Stimulated activated naive CD8-positive, alpha-beta T cell treated with anti-CD3 and anti-CD28 coated beads, Interleukin-15, Interleukin-2, amounts not matched to agents 100 ng/mL and 50 ng/mL, for 24 hours (primary cell): ENCODE measurements around the gene CPVL.

Source experiments
- H3K27ac Mint-ChIP-seq: one replicate; pipeline ENCODE4 v1.8.0; 2021; ENCODE audit warnings: mild to moderate bottlenecking, mixed read lengths
- H3K27me3 Mint-ChIP-seq: one replicate; pipeline ENCODE4 v1.8.0; 2021; ENCODE audit warnings: mixed read lengths
- H3K36me3 Mint-ChIP-seq: one replicate; pipeline ENCODE4 v1.8.0; 2021; ENCODE audit warnings: low read depth, mixed read lengths
- H3K4me1 Mint-ChIP-seq: one replicate; pipeline ENCODE4 v1.8.0; 2021; ENCODE audit warnings: low read depth, mixed read lengths
- H3K4me3 Mint-ChIP-seq: one replicate; pipeline ENCODE4 v1.8.0; 2021; ENCODE audit warnings: mild to moderate bottlenecking, mixed read lengths
- H3K9me3 Mint-ChIP-seq: one replicate; pipeline ENCODE4 v1.8.0; 2021; ENCODE audit warnings: mixed read lengths

The CPVL gene

DNA sequence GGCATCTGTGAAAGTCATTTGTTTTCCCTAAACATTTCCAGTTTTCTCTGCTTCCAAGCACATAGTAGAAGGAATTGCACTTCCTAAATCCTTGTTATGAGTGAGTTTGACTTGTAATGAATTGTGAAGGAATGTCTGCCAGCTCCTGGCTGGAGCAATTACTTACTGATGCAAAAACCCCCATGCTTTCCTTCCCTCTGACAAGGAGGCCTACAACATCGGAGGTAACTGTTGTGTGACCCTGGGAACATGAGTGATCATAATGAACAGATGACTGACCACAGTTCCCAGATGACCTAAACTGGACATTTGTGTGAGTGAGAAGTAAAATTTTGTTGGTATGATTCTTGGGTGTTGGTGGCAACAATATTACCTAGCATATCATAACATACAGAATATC is 21.4 kb upstream of the CPVL start:
- H3K36me3 Mint-ChIP-seq: no peaks in the 10 kb centered on the region
- no peaks in the 10 kb centered on the region for H3K9me3 Mint-ChIP-seq
- H3K4me1 Mint-ChIP-seq: no peaks in the 10 kb centered on the region
- H3K27ac Mint-ChIP-seq: no peak overlapping the region
- peaks cover 20% of the 10 kb centered on the region for H3K27me3 Mint-ChIP-seq
- no peak overlapping the region for H3K4me3 Mint-ChIP-seq

- H3K27me3 Mint-ChIP-seq: peaks cover 18% of the 10 kb centered on the region
- no peaks in the 10 kb centered on the region for H3K4me1 Mint-ChIP-seq
Measured at GRCh38 chr7:29163854-29164253, 17.5 kb upstream of the CPVL start.

GRCh38 chr7:29162577-29162976 is 16.2 kb upstream of the CPVL start:
- Mint-ChIP-seq H3K27ac (no peak overlapping the region), H3K9me3 (no peaks in the 10 kb centered on the region), H3K36me3 (no peaks in the 10 kb centered on the region), H3K4me3 (no peak overlapping the region), H3K4me1 (no peaks in the 10 kb centered on the region), H3K27me3 (peaks cover 24% of the 10 kb centered on the region)

More at GRCh38 chr7:29163854-29164253, 17.5 kb upstream of the CPVL start:
- H3K36me3 Mint-ChIP-seq: no peaks in the 10 kb centered on the region
- H3K9me3 Mint-ChIP-seq: no peaks in the 10 kb centered on the region
- H3K27ac Mint-ChIP-seq: no peak overlapping the region
- H3K4me3 Mint-ChIP-seq: no peak overlapping the region

- Mint-ChIP-seq H3K27ac (no peak overlapping the region), H3K36me3 (no peaks in the 10 kb centered on the region), H3K9me3 (peaks cover 4% of the 10 kb centered on the region), H3K4me3 (no peak overlapping the region), H3K27me3 (peaks cover 27% of the 10 kb centered on the region), H3K4me1 (peaks cover 8% of the 10 kb centered on the region)
Measured at GRCh38 chr7:29161231-29161630, 14.9 kb upstream of the CPVL start.

DNA sequence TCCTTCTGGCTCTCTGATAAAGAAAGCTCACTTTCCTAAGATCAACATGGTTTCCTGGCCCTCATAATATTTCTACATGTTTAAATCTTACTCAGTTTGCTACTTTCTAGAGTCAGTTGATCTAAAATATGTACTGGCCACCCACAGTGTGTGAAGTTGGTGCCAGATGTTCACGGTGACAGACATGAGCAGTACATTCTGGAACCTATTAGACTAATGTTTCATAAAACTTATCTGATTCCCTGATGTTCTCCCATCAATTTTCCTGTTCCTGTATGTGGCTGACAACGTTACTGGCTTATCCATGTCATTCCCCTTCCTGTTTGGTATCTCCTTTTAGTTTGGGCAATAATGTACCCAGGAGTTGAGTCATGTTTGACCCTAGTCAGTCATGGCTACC is 13.7 kb upstream of the CPVL start:
- peaks cover 27% of the 10 kb centered on the region for H3K27me3 Mint-ChIP-seq
- no peak overlapping the region for H3K27ac Mint-ChIP-seq
- no peak overlapping the region for H3K4me3 Mint-ChIP-seq
- H3K9me3 Mint-ChIP-seq: peaks cover 4% of the 10 kb centered on the region
- peaks cover 8% of the 10 kb centered on the region for H3K4me1 Mint-ChIP-seq
- H3K36me3 Mint-ChIP-seq: no peaks in the 10 kb centered on the region

DNA sequence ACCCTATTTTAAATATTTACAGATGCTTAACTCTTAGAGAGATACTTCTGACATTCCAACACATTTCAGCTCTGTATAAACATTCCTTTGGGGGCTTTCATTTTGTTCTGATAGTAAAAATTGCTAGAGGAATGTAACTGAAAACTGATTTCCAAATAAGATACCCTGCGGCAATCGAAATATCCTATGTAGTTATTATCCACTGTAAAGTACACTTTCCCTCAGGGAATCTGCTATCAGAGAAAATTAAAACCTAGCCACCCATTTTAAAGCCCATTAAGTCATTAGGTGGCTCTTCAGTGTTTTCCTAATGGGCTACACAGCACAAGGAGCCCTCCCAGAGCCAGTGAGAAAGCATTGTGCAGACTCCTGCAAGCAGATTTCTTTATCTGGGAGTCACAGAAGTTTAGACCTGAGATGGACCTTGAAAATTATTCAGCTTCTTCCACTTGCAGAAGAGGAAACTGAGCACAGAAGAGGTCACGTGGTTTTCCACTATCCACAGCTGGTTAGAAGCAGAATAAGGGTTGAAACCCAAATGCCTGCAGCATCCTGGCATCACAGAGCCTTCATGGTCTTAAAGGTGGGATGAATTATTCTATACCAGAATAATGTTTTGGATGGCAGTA is 12.6 kb upstream of the CPVL start:
- H3K4me3 Mint-ChIP-seq: no peak overlapping the region
- H3K36me3 Mint-ChIP-seq: no peaks in the 10 kb centered on the region
- H3K27ac Mint-ChIP-seq: no peak overlapping the region
- H3K27me3 Mint-ChIP-seq: peaks cover 27% of the 10 kb centered on the region
- H3K4me1 Mint-ChIP-seq: peaks cover 8% of the 10 kb centered on the region
- peaks cover 4% of the 10 kb centered on the region for H3K9me3 Mint-ChIP-seq

- Mint-ChIP-seq H3K27ac (no peak overlapping the region), H3K36me3 (no peaks in the 10 kb centered on the region), H3K9me3 (peaks cover 4% of the 10 kb centered on the region), H3K27me3 (peaks cover 27% of the 10 kb centered on the region), H3K4me1 (peaks cover 8% of the 10 kb centered on the region), H3K4me3 (no peak overlapping the region)
Measured at GRCh38 chr7:29156907-29157452, 10.6 kb upstream of the CPVL start.

GRCh38 chr7:29154076-29154475 is 7.7 kb upstream of the CPVL start:
- no peak overlapping the region for H3K4me3 Mint-ChIP-seq
- peaks cover 8% of the 10 kb centered on the region for H3K4me1 Mint-ChIP-seq
- peaks cover 4% of the 10 kb centered on the region for H3K9me3 Mint-ChIP-seq
- H3K27me3 Mint-ChIP-seq: peaks cover 22% of the 10 kb centered on the region
- H3K36me3 Mint-ChIP-seq: no peaks in the 10 kb centered on the region
- no peak overlapping the region for H3K27ac Mint-ChIP-seq

- no peaks in the 10 kb centered on the region for H3K4me1 Mint-ChIP-seq
- no peaks in the 10 kb centered on the region for H3K36me3 Mint-ChIP-seq
- H3K9me3 Mint-ChIP-seq: no peaks in the 10 kb centered on the region
- H3K27me3 Mint-ChIP-seq: peaks cover 38% of the 10 kb centered on the region
- no peak overlapping the region for H3K4me3 Mint-ChIP-seq
- H3K27ac Mint-ChIP-seq: no peak overlapping the region
Measured at GRCh38 chr7:29150856-29151255, 4.5 kb upstream of the CPVL start.

DNA sequence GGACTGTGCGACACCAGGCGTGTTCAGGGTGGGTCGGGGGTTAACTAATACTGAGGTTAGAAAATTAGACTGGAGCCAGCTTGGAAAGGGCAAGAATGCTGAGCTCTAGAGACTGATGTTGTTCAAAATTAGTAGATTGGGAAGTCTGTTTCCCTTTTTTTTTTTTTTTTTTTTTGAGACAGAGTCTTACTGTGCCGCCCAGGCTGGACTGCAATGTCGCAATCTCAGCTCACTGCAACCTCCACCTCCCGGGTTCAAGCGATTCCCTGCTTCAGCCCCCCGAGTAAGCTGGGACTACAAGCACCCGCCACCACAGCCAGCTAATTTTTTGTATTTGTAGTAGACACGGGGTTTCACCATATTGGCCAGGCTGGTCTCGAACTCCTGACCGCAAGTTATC is 2.7 kb upstream of the CPVL start:
- Mint-ChIP-seq H3K27me3 (peaks cover 52% of the 10 kb centered on the region), H3K4me1 (no peaks in the 10 kb centered on the region), H3K9me3 (no peaks in the 10 kb centered on the region), H3K36me3 (no peaks in the 10 kb centered on the region), H3K4me3 (no peak overlapping the region), H3K27ac (no peak overlapping the region)

- no peaks in the 10 kb centered on the region for H3K9me3 Mint-ChIP-seq
- H3K27ac Mint-ChIP-seq: no peak overlapping the region
- no peaks in the 10 kb centered on the region for H3K4me1 Mint-ChIP-seq
- no peak overlapping the region for H3K4me3 Mint-ChIP-seq
- H3K27me3 Mint-ChIP-seq: peaks cover 61% of the 10 kb centered on the region
- no peaks in the 10 kb centered on the region for H3K36me3 Mint-ChIP-seq
Measured at GRCh38 chr7:29147821-29148220, 1.5 kb upstream of the CPVL start.

GRCh38 chr7:29146888-29147609 is 712 bp upstream of the CPVL start:
- Mint-ChIP-seq H3K4me1 (no peaks in the 10 kb centered on the region), H3K27me3 (peaks cover 65% of the 10 kb centered on the region), H3K9me3 (no peaks in the 10 kb centered on the region), H3K4me3 (no peak overlapping the region), H3K27ac (no peak overlapping the region), H3K36me3 (no peaks in the 10 kb centered on the region)

- H3K27ac Mint-ChIP-seq: no peak overlapping the region
- no peaks in the 10 kb centered on the region for H3K4me1 Mint-ChIP-seq
- H3K4me3 Mint-ChIP-seq: no peak overlapping the region
- peaks cover 70% of the 10 kb centered on the region for H3K27me3 Mint-ChIP-seq
- no peaks in the 10 kb centered on the region for H3K36me3 Mint-ChIP-seq
- no peaks in the 10 kb centered on the region for H3K9me3 Mint-ChIP-seq
Measured at GRCh38 chr7:29145553-29146056, 732 bp downstream of the CPVL start.

DNA sequence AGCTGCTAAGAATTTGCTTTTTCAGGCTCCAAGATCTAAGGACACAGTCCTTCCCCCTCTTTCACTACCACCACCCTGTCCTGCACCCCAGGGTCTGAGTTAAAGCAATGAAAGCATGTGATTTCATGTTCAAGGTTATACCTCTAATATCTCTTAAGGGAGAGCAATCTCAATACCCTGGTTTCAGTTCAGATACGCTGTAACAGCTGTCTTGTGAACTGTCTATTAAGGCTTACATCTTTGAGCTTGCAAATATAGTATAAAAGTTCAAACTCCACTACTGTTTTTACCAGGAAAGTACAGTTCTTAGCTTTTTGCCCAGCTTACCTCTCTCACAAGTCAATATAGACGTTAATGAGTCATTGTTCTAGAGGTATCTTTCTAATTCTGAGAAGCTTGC is 2.6 kb downstream of the CPVL start:
- Mint-ChIP-seq H3K27me3 (peaks cover 65% of the 10 kb centered on the region), H3K4me3 (no peak overlapping the region), H3K27ac (no peak overlapping the region)

GRCh38 chr7:29142021-29142727 is 4.2 kb downstream of the CPVL start:
- peaks cover 55% of the 10 kb centered on the region for H3K27me3 Mint-ChIP-seq
- no peaks in the 10 kb centered on the region for H3K36me3 Mint-ChIP-seq
- H3K27ac Mint-ChIP-seq: no peak overlapping the region
- no peaks in the 10 kb centered on the region for H3K9me3 Mint-ChIP-seq
- no peak overlapping the region for H3K4me3 Mint-ChIP-seq
- no peaks in the 10 kb centered on the region for H3K4me1 Mint-ChIP-seq

More for the DNA sequence above, 2.6 kb downstream of the CPVL start:
- H3K36me3 Mint-ChIP-seq: no peaks in the 10 kb centered on the region
- no peaks in the 10 kb centered on the region for H3K9me3 Mint-ChIP-seq
- no peaks in the 10 kb centered on the region for H3K4me1 Mint-ChIP-seq
